ENCODE data around the gene VCPKMT.

The VCPKMT gene

GRCh38 chr14:50116181-50116956, at the start of gene VCPKMT:
TSS of gene VCPKMT (minus strand) at chr14:50116572. CDS start at chr14:50116552, 20 bp downstream.
- peak; percentile 91 for DNase-seq

- no peak for DNase-seq
Observed at GRCh38 chr14:50156111-50156510, 39.7 kb upstream of the VCPKMT start.

GRCh38 chr14:50148799-50149198, 32.4 kb upstream of the VCPKMT start:
- DNase-seq, result no peak

GRCh38 chr14:50139192-50139591, 22.8 kb upstream of the VCPKMT start:
- peak; percentile 54 for DNase-seq

- no peak for DNase-seq
Observed at GRCh38 chr14:50127802-50128201, 11.4 kb upstream of the VCPKMT start.

- DNase-seq, result no peak
Observed at GRCh38 chr14:50123062-50123461, 6.7 kb upstream of the VCPKMT start.

GRCh38 chr14:50122291-50122690, 5.9 kb upstream of the VCPKMT start:
- DNase-seq, result no peak

- no peak for DNase-seq
Observed at GRCh38 chr14:50121486-50121885, 5.1 kb upstream of the VCPKMT start.

- no peak for DNase-seq
Observed at GRCh38 chr14:50117456-50117855, 1.1 kb upstream of the VCPKMT start.

GRCh38 chr14:50116966-50117365, 594 bp upstream of the VCPKMT start:
- no peak for DNase-seq

- DNase-seq, result no peak
Observed at GRCh38 chr14:50113381-50114035, 2.9 kb downstream of the VCPKMT start.

- no peak for DNase-seq
Observed at GRCh38 chr14:50110323-50111037, 5.9 kb downstream of the VCPKMT start.

- DNase-seq, result peak; percentile 17
Observed at GRCh38 chr14:50109342-50109741, 7.0 kb downstream of the VCPKMT start.

GRCh38 chr14:50107850-50108249, 8.5 kb downstream of the VCPKMT start:
- no peak for DNase-seq

GRCh38 chr14:50106178-50106577, 10.2 kb downstream of the VCPKMT start:
- DNase-seq, result no peak

- no peak for DNase-seq
Observed at GRCh38 chr14:50103558-50103957, 12.8 kb downstream of the VCPKMT start.

GRCh38 chr14:50101417-50101816, 15.0 kb downstream of the VCPKMT start:
- DNase-seq, result no peak

- DNase-seq, result no peak
Observed at GRCh38 chr14:50100805-50101204, 15.6 kb downstream of the VCPKMT start.

GRCh38 chr14:50099335-50099734, 17.0 kb downstream of the VCPKMT start:
- no peak for DNase-seq

- no peak for DNase-seq
Observed at GRCh38 chr14:50095895-50096294, 20.5 kb downstream of the VCPKMT start.

- no peak for DNase-seq
Observed at GRCh38 chr14:50094056-50094755, 22.2 kb downstream of the VCPKMT start.

GRCh38 chr14:50093496-50093895, 22.9 kb downstream of the VCPKMT start:
- DNase-seq, result no peak

GRCh38 chr14:50092006-50092555, 24.3 kb downstream of the VCPKMT start:
- no peak for DNase-seq

Measured in fibroblast of upper back skin (primary cell).